Midbrain (tissue), 1 donor: Measurements from ENCODE around the gene AGBL1.
"Not testable (repeated sequence)": the region's sequence is repeated elsewhere in the genome, so short reads cannot be mapped to it uniquely, and the experiment has no call there.

Experiments used
- DNase-seq: peaks from one replicate; lab custom pipeline; 2025; lab: John Stamatoyannopoulos, UW

AGBL1 gene

GRCh38 chr15:86505951-86506350 is 426.3 kb downstream of the AGBL1 start:
- no peak for DNase-seq

GRCh38 chr15:86506401-86506800 is 426.7 kb downstream of the AGBL1 start:
- no peak for DNase-seq

DNA sequence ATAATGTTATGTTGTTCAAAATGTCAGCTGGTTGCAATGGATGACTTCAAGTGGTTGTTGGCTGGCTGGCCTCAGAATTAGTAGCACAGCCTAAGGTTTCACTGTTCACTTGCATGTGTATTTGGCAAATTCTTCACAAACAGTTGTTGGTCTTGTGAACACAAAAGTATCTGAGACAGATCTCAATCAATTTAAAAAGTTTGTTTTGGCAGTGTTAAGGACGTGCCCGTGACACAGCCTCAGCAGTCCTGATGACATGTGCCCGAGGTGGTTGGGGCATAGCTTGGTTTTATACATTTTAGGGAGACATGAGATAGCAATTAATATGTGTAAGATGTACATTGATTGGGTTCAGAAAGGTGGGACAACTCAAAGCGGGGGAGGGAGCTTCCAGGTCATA is 436.0 kb downstream of the AGBL1 start:
- DNase-seq = no peak

- no peak for DNase-seq
Measured at GRCh38 chr15:86522721-86523120, 443.1 kb downstream of the AGBL1 start.

DNA sequence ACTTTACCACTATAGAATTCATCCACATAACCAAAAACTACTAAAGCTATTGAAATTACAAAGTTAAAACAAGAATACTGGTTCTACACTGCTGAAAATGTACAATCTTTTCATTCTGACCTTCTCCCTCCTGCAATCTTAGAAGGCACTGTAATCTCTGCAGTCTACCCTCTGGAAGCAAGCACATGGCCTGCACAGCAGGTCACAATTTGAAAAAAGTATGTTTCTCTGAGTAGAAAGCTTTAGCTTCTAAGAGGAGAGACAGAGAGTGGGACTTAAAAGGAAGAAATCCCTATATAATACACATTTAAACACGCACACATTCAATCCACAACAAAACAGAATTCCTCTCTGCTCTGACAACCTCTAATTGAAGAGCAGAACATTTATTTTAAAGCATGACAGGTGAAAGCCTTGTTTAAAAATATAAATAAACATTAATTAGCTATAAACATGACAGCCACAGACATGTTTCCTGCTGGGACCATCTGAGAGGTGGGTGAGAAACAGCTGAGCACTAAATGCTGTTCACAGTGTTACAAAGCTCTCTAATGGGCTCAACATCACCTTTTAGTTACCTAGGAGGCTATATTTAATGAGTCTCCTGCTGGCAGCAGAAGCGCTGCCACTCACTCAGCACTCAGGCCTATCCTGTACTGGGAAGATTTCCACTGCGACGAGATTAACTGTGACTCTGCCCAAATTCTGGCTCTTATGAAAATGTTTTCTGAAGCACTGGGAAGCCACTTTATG is 447.4 kb downstream of the AGBL1 start:
- no peak for DNase-seq

- not testable (repeated sequence) for DNase-seq
Measured at GRCh38 chr15:86528094-86528493, 448.4 kb downstream of the AGBL1 start.

DNA sequence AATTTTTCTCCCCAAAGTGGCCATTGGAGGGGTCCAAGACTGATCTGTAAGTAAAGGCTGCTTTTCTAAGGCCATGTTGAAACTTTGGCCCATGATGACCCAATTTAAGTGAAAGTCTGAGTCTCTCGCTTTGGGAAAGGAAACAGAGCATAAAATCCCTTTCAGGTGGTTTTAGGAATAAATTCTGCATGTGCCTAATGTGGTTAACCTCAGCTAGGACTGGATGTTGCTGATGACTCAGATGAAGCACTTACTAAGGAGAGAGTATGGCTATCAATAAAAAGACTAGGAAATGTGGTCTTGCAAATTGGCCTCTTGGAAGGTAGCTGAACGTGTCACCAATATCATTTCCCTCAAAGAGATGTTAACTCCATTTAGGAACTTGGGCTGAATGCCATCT is 458.5 kb downstream of the AGBL1 start:
- no peak for DNase-seq

DNA sequence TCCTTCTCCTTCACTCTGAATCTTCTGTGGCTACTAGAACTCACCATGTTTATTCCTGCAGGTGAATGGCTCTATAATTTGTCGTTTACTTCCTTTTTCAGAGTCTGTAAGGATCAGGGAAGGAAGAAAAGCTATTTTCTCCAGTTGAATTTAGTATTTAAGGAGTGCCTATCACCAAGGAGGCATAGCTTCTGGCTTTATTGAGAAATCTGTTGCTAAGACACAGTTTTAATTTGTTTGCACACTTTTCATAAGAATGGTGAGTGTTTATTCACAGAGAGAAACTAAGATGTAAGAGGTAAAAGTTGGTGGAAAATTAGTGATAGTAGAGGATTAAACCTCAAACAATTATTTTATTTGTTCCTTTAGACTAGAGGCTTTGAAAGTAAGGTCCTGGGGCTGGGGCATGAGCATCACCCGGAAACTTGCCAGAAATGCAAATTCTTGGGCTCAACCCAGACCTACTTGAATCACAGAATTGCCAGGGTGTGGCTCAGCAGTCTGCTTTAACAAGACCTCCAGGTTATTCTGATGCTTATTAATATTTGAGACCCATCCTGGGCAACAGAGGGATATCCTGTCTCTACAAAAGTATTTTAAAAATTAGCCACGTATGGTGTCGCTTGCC is 461.3 kb downstream of the AGBL1 start:
- DNase-seq = no peak

GRCh38 chr15:86541540-86541939 is 461.9 kb downstream of the AGBL1 start:
- no peak for DNase-seq

DNA sequence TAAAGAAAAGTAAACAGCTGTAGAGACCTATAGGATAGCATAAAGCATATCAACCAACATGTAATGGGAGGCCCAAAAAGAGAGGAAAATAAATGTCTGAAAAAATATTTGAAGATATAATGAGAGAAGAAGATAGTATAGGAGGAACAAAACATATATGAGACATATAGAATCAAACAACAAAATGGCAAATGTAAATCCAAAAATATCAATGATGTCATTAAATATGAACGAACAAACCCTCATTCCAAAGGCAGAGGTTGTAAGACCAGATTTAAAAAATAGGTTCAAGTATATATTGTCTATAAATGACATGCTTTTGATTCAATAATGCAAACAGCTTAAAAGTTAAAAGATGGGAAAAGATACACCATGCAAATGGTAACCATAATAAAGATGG is 470.4 kb downstream of the AGBL1 start:
- no peak for DNase-seq

DNA sequence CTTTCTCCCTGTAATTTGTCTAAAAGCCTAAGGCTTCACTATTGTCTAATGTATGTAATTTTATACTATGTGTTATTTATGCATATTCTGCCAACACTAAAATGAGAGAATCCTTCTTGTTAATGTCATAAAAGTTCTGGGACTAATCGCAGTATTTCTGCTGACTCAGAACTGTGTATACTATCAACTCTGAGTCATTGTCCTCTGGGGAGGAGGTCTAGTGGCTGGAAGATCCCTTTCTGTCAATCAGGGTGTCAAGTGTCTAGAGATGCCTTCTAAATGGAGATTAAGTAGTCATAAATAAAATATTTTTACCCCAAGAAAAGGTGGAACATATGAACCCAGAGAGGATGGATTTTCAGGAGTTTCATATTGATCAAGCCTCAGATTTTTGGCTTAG is 473.4 kb downstream of the AGBL1 start:
- DNase-seq = no peak

- no peak for DNase-seq
Measured at GRCh38 chr15:86555098-86555497, 475.4 kb downstream of the AGBL1 start.

DNA sequence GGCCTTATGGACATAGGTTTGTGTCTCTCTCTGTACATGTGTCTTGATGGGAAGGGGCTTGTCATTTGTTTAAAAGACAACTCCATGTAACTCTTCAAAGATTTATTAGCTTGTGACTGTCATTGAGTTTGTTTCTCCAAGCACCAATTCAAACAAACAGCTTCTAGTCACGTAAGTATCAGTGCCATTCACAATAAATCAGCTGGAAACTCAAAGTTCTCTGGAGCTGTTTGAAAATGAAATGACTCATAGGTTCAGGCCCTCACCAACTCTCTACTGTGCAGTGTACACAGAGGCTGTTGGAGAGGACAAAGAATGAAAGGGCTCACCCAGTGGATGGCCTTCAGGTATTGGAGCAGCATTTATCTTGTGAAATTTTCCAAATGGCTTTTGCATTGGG is 476.3 kb downstream of the AGBL1 start:
- no peak for DNase-seq

DNA sequence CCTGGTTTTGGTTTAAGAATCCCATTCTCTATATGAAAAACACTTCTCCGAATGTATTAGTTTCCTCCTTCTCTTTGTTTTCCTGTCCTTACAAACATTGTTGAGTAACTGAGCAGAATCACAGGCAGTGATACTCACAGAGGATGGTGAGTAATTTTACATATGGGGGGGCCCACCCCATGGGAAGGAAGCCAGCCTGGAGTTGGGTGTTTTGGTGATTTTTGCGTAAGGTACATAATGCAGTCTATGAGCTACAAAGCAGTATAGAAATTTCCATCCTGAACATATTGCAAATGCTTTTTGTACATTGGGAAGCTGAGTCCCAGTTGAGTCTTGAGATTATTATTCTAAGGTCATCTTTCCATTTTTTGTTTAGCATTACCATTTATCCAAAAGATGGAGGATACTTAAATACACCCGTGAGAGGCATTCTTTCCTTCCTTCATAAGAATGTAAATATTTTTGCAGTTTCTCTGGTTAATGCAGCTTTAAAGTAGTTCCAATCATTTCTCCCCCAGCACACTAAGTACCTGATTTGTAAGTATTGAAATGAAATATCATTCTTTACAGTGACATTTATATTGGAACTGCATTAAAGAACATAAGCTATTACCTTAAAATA is 476.8 kb downstream of the AGBL1 start:
- DNase-seq = no peak

- DNase-seq = no peak
Measured at GRCh38 chr15:86557018-86557550, 477.4 kb downstream of the AGBL1 start.

DNA sequence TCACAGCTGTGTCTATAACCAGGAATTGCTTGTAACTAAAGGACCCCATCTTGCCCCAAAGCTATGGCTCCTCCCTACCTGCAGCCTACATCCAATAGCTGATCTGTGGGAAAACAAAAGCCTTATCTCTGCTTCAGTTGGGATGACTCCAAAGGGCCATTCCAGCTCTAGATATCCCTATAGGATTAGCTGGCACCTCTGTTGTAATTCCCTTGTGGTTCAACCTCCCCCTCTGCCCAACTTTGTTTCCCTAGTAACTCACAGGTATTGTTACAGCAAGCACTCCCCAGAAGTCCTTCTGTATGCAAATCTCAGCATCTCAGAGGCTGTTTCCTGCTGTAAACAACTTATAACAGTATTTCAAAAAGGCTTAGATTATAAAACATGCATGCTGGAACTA is 478.6 kb downstream of the AGBL1 start:
- no peak for DNase-seq

DNA sequence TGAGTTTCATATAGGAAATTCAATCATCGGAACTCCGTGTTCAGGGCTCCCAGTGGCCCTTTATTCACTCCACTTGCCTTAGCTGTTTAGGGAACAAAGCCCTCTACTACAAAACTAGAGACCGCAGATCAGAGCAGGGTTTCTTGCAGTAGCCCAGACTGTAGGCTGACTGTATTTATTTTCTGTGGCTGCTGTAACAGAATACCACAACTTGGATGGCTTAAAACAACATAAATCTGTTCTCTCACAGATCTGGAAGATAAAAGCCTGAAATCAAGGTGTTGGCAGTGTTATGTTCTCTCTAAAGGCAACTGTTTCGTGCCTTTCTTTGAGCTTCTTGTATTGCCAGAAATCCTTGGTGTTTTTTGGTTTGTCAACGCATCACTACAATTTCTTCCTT is 479.0 kb downstream of the AGBL1 start:
- DNase-seq = no peak

GRCh38 chr15:86568378-86568777 is 488.7 kb downstream of the AGBL1 start:
- DNase-seq = no peak

DNA sequence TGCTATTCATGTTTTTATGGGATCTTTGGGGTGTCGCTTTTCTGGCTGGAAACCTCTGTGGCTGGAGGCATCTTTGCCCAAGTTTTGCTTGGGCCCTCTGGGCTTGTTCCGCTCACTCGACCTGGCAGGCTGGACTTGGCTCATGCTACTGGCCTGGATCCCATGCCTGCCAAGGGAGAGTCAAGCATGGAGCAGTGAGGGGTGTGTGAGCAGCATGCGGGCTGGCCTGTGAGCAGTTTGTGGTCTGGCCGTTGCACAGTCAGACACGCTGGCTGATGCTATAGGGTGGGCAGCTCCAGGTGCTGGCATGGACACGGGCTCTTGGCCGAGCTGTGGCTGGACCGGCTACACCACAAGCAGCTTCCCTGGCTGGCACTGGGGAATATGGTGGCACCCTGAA is 491.1 kb downstream of the AGBL1 start:
- DNase-seq = no peak

GRCh38 chr15:86571873-86572272 is 492.2 kb downstream of the AGBL1 start:
- DNase-seq = no peak

DNA sequence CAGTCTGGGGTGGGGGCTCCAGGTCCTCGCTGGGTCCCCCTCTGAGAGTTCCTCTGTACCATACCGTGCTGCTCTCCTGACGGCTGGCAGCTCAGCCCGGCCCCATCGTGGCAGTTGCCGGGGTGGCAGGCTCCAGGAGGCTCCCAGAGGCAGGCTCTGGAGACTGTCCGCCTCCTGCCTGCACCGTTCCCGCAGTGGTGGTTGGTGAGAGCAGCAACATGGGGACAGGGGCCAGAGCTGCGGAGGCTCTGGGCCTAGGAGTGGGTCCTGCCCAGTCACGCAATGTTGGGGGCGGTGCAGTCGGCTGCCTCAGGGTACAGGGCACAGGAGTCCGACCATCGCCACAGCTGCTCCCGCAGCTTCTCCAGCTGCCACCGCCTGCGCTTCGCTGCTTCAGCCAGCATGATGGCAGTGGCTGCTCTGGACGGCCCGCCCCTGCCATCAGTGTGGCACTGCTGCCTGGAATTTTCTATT is 492.7 kb downstream of the AGBL1 start:
- DNase-seq = no peak

DNA sequence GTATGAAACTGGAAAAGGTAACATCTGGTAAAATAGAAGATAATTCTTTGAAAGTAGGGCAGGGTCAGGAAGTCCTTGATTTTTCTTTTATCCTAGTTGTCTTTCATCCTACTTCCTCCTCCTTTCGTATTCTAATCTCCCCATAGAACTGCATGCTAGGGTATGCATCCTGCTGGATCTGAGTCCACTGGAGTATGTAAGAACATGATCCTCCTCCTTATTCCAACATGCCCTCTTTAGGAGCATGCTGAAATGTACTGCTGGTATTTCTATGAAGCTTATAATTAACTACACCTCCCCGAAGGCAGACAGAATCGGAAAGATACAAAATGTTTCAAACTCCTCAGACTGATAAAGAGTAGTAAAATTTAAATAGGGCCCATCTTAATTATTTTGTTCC is 493.8 kb downstream of the AGBL1 start:
- DNase-seq = no peak

DNA sequence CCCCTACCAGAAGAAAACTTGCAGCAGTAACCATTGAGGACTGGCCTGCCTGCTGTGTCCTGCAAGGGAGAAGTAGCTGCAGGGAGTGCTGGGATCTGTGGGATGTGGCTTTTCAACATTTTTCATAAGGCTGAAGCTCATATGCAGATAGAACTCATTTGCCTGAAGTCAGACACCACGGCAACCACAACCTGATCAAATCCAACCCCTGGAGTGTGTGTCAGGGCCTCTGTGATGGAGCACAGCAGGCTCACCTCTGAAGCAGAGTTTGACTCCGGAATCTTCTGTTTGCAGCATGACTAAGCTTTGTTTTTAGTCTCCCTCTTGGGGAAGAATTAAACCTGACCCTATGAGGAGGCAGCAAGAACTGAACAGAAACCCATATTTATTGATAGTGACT is 508.7 kb downstream of the AGBL1 start:
- no peak for DNase-seq
